Activated naive CD4-positive, alpha-beta T cell treated with anti-CD3 and anti-CD28 coated beads, Interleukin-2, amount 10 ng/mL, durations not matched to agents 7 days and 5 days (primary cell): ENCODE results near the gene VSTM2B.

Experiments used
- CTCF ChIA-PET: fragments of 350-600 bp; sonication (Branson Sonifier 250); formaldehyde crosslinking; loops from one replicate; lab custom pipeline; 2021; ENCODE audit warnings: antibody characterized with exemption; lab: Charles Lee
- DNase-seq: peaks from one replicate; pipeline ENCODE4 v3.0.0-alpha.2; 2020
- H3K27ac Mint-ChIP-seq: one replicate; pipeline ENCODE4 v1.8.0; 2021; ENCODE audit warnings: mild to moderate bottlenecking, moderate library complexity, mixed read lengths
- H3K27me3 Mint-ChIP-seq: one replicate; pipeline ENCODE4 v1.8.0; 2021; ENCODE audit warnings: mild to moderate bottlenecking, mixed read lengths
- H3K36me3 Mint-ChIP-seq: one replicate; pipeline ENCODE4 v1.8.0; 2021; ENCODE audit warnings: mixed read lengths
- H3K4me1 Mint-ChIP-seq: one replicate; pipeline ENCODE4 v1.8.0; 2021; ENCODE audit warnings: mixed read lengths
- H3K4me3 Mint-ChIP-seq: one replicate; pipeline ENCODE4 v1.8.0; 2021; ENCODE audit warnings: mild to moderate bottlenecking, moderate library complexity, mixed read lengths
- H3K9me3 Mint-ChIP-seq: one replicate; pipeline ENCODE4 v1.8.0; 2021; ENCODE audit warnings: mixed read lengths

Gene VSTM2B

GRCh38 chr19:29574510-29574909 is 48.7 kb downstream of the VSTM2B start:
- H3K4me3 Mint-ChIP-seq, result no peak overlapping the region
- CTCF ChIA-PET, result no interaction called here
- no peaks in the 10 kb centered on the region for H3K9me3 Mint-ChIP-seq

GRCh38 chr19:29576046-29576606 is 50.3 kb downstream of the VSTM2B start:
- H3K4me1 Mint-ChIP-seq, result no peaks in the 10 kb centered on the region
- CTCF ChIA-PET, result no interaction called here
- DNase-seq, result no peak
- H3K36me3 Mint-ChIP-seq, result no peaks in the 10 kb centered on the region
- peaks cover 46% of the 10 kb centered on the region for H3K27me3 Mint-ChIP-seq
- H3K27ac Mint-ChIP-seq, result no peak overlapping the region
- H3K9me3 Mint-ChIP-seq, result no peaks in the 10 kb centered on the region
- no peak overlapping the region for H3K4me3 Mint-ChIP-seq

More at GRCh38 chr19:29574510-29574909, 48.7 kb downstream of the VSTM2B start:
- Mint-ChIP-seq H3K36me3 (no peaks in the 10 kb centered on the region), H3K27ac (no peak overlapping the region), H3K27me3 (peaks cover 49% of the 10 kb centered on the region), H3K4me1 (no peaks in the 10 kb centered on the region)
- no peak for DNase-seq

GRCh38 chr19:29576761-29577648 is 51.2 kb downstream of the VSTM2B start:
- no peak overlapping the region for H3K27ac Mint-ChIP-seq
- no peaks in the 10 kb centered on the region for H3K36me3 Mint-ChIP-seq
- CTCF ChIA-PET, result no interaction called here
- no peaks in the 10 kb centered on the region for H3K4me1 Mint-ChIP-seq
- H3K9me3 Mint-ChIP-seq, result peaks cover 5% of the 10 kb centered on the region
- no peak for DNase-seq
- H3K4me3 Mint-ChIP-seq, result no peak overlapping the region
- peaks cover 48% of the 10 kb centered on the region for H3K27me3 Mint-ChIP-seq

GRCh38 chr19:29577649-29577963 is 51.8 kb downstream of the VSTM2B start:
- peaks cover 5% of the 10 kb centered on the region for H3K9me3 Mint-ChIP-seq
- H3K27me3 Mint-ChIP-seq, result peaks cover 42% of the 10 kb centered on the region

GRCh38 chr19:29578349-29578748 is 52.6 kb downstream of the VSTM2B start:
- Mint-ChIP-seq H3K9me3 (peaks cover 5% of the 10 kb centered on the region), H3K4me3 (no peak overlapping the region), H3K27ac (no peak overlapping the region), H3K4me1 (no peaks in the 10 kb centered on the region), H3K27me3 (peaks cover 38% of the 10 kb centered on the region), H3K36me3 (no peaks in the 10 kb centered on the region)
- no peak for DNase-seq
- CTCF ChIA-PET, result no interaction called here

More at GRCh38 chr19:29577649-29577963, 51.8 kb downstream of the VSTM2B start:
- no peak overlapping the region for H3K27ac Mint-ChIP-seq
- no peaks in the 10 kb centered on the region for H3K4me1 Mint-ChIP-seq
- H3K36me3 Mint-ChIP-seq, result no peaks in the 10 kb centered on the region
- CTCF ChIA-PET, result no interaction called here
- no peak for DNase-seq
- no peak overlapping the region for H3K4me3 Mint-ChIP-seq

- Mint-ChIP-seq H3K9me3 (peaks cover 5% of the 10 kb centered on the region), H3K4me3 (no peak overlapping the region), H3K36me3 (no peaks in the 10 kb centered on the region), H3K27ac (no peak overlapping the region), H3K4me1 (peaks cover 2% of the 10 kb centered on the region), H3K27me3 (peaks cover 38% of the 10 kb centered on the region)
- DNase-seq, result no peak
- CTCF ChIA-PET, result no interaction called here
Measured at GRCh38 chr19:29579308-29579910, 53.6 kb downstream of the VSTM2B start.

- H3K27me3 Mint-ChIP-seq, result peaks cover 26% of the 10 kb centered on the region
- CTCF ChIA-PET, result no interaction called here
- H3K36me3 Mint-ChIP-seq, result no peaks in the 10 kb centered on the region
- peaks cover 2% of the 10 kb centered on the region for H3K4me1 Mint-ChIP-seq
- H3K4me3 Mint-ChIP-seq, result no peak overlapping the region
- H3K27ac Mint-ChIP-seq, result no peak overlapping the region
- peaks cover 5% of the 10 kb centered on the region for H3K9me3 Mint-ChIP-seq
- no peak for DNase-seq
Measured at GRCh38 chr19:29581398-29581797, 55.6 kb downstream of the VSTM2B start.

GRCh38 chr19:29583196-29583999 is 57.6 kb downstream of the VSTM2B start:
- CTCF ChIA-PET, result interaction anchor here (0.9 kb wide), 1 partner anchor 26 kb away, joined by 3 read pairs; no protein-coding TSS in a partner anchor
- H3K4me1 Mint-ChIP-seq, result peaks cover 18% of the 10 kb centered on the region
- H3K27me3 Mint-ChIP-seq, result peaks cover 14% of the 10 kb centered on the region
- no peak for DNase-seq
- H3K36me3 Mint-ChIP-seq, result no peaks in the 10 kb centered on the region
- peaks cover 5% of the 10 kb centered on the region for H3K9me3 Mint-ChIP-seq
- H3K27ac Mint-ChIP-seq, result no peak overlapping the region
- H3K4me3 Mint-ChIP-seq, result no peak overlapping the region

- Mint-ChIP-seq H3K27me3 (peaks cover 25% of the 10 kb centered on the region), H3K36me3 (no peaks in the 10 kb centered on the region), H3K27ac (no peak overlapping the region), H3K4me1 (peaks cover 18% of the 10 kb centered on the region), H3K9me3 (peaks cover 16% of the 10 kb centered on the region), H3K4me3 (no peak overlapping the region)
- CTCF ChIA-PET, result interaction anchor here (1.6 to 1.7 kb wide), 2 partner anchors 20 to 125 kb away, joined by 3 to 4 read pairs; partner anchors contain the start of gene POP4
- no peak for DNase-seq
Measured at GRCh38 chr19:29586401-29586800, 60.6 kb downstream of the VSTM2B start.

GRCh38 chr19:29587059-29587458 is 61.3 kb downstream of the VSTM2B start:
- Mint-ChIP-seq H3K27me3 (peaks cover 28% of the 10 kb centered on the region), H3K36me3 (no peaks in the 10 kb centered on the region), H3K9me3 (peaks cover 13% of the 10 kb centered on the region), H3K4me1 (peaks cover 18% of the 10 kb centered on the region), H3K4me3 (no peak overlapping the region), H3K27ac (peak overlapping the region; percentile 76)
- CTCF ChIA-PET, result interaction anchor here (0.9 to 1.7 kb wide), 5 partner anchors 11 to 124 kb away, joined by 3 to 8 read pairs (median 3); partner anchors contain the start of gene POP4
- no peak for DNase-seq

GRCh38 chr19:29587518-29587986 is 61.8 kb downstream of the VSTM2B start:
- CTCF ChIA-PET, result interaction anchor here (0.9 to 1.7 kb wide), 5 partner anchors 10 to 124 kb away, joined by 3 to 8 read pairs (median 3); partner anchors contain the start of gene POP4
- no peak overlapping the region for H3K4me3 Mint-ChIP-seq
- peak; percentile 74 for DNase-seq
- H3K27ac Mint-ChIP-seq, result peak overlapping the region; percentile 76
- H3K36me3 Mint-ChIP-seq, result no peaks in the 10 kb centered on the region
- peaks cover 32% of the 10 kb centered on the region for H3K27me3 Mint-ChIP-seq
- peaks cover 18% of the 10 kb centered on the region for H3K4me1 Mint-ChIP-seq
- H3K9me3 Mint-ChIP-seq, result peaks cover 13% of the 10 kb centered on the region

- Mint-ChIP-seq H3K9me3 (peaks cover 13% of the 10 kb centered on the region), H3K4me3 (no peak overlapping the region), H3K4me1 (peaks cover 18% of the 10 kb centered on the region), H3K27ac (no peak overlapping the region), H3K36me3 (no peaks in the 10 kb centered on the region), H3K27me3 (peaks cover 38% of the 10 kb centered on the region)
- no peak for DNase-seq
- CTCF ChIA-PET, result interaction anchor here (0.9 to 1.7 kb wide), 5 partner anchors 10 to 123 kb away, joined by 3 to 8 read pairs (median 3); partner anchors contain the start of gene POP4
Measured at GRCh38 chr19:29588095-29588494, 62.3 kb downstream of the VSTM2B start.

- peaks cover 16% of the 10 kb centered on the region for H3K4me1 Mint-ChIP-seq
- H3K4me3 Mint-ChIP-seq, result no peak overlapping the region
- H3K9me3 Mint-ChIP-seq, result peaks cover 13% of the 10 kb centered on the region
- DNase-seq, result no peak
- no peak overlapping the region for H3K27ac Mint-ChIP-seq
- CTCF ChIA-PET, result interaction anchor here (1.2 kb wide), 1 partner anchor 9 kb away, joined by 3 read pairs; no protein-coding TSS in a partner anchor
- peaks cover 53% of the 10 kb centered on the region for H3K27me3 Mint-ChIP-seq
- no peaks in the 10 kb centered on the region for H3K36me3 Mint-ChIP-seq
Measured at GRCh38 chr19:29590278-29590677, 64.5 kb downstream of the VSTM2B start.
